ENCODE measurements around the gene DBF4. TPM values are rescaled to one million over a fixed set of nuclear protein-coding genes. Genes with fewer than 3 reads are reported as not detected.

DBF4 gene
- total and polyA plus RNA-seq, 2 of the 13 experiments (the other 11 are each of a cell fraction or from before 2014, with no cell fraction given): 5.0 to 64.4 TPM

DNA sequence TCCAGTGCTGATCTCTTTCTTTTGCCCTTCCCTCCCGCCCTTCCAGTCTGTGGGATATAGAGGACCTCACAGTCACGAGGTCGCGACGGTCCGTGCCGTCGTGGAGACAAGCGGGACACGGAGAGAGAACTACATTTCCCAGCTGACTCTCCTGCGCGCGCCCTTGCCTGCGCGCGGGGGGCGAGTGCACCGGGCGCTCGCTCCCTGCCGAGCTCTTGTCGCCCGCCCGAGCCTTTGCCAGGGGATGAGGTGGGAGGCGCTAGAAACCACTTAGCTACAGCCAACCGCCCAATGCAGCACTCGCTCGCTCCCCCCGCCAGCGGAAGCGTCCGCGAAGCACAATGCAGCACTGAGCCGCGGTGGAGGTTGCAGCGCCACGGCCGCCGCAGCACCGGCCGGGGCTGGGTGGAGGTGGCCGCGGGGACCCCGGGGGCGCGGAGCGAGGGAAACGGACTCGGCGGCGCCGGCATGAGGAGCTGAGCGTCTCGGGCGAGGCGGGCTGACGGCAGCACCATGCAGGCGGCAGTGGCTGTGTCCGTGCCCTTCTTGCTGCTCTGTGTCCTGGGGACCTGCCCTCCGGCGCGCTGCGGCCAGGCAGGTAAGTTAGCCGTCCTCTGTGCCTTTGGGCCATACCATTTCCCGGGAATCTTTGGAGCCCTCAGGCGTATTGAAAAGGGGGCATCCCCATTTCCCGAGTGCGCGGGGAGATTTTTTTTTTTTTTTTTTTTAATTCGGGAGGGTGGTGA, 57.8 kb downstream of the DBF4 start, which contains the start of gene ADAM22 (continued):
- peak; percentile 88 for TF ChIP-seq ZMYM4 (CRISPR knock-in tag; IDR thresholded peaks at IDR 0.05)
- TF ChIP-seq, protein P1, sequence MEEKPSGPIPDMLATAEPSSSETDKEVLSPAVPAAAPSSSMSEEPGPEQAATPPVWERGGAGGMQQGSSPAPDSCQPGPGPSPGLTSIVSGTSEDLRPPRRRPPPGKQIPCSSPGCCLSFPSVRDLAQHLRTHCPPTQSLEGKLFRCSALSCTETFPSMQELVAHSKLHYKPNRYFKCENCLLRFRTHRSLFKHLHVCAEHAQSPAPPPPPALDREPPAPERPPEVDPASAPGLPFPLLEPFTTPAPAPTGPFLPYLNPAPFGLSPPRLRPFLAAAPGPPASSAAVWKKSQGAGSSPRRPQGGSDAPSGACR (CRISPR knock-in tag; IDR thresholded peaks at IDR 0.05): peak; percentile 87; the same call in 1 of the 2 replicates
- TF ChIP-seq, protein P2, sequence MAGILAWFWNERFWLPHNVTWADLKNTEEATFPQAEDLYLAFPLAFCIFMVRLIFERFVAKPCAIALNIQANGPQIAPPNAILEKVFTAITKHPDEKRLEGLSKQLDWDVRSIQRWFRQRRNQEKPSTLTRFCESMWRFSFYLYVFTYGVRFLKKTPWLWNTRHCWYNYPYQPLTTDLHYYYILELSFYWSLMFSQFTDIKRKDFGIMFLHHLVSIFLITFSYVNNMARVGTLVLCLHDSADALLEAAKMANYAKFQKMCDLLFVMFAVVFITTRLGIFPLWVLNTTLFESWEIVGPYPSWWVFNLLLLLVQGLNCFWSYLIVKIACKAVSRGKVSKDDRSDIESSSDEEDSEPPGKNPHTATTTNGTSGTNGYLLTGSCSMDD (CRISPR knock-in tag; IDR thresholded peaks at IDR 0.05): no peak
- TF ChIP-seq SOX5 (CRISPR knock-in tag; IDR thresholded peaks at IDR 0.05; ENCODE audit: borderline replicate concordance): peak; percentile 57; the same call in 1 of the 2 replicates
- peak; percentile 78 for TF ChIP-seq KDM5B (CRISPR knock-in tag; IDR thresholded peaks at IDR 0.05; ENCODE audit: borderline replicate concordance)
- peak; percentile 15; the same call in 1 of the 2 replicates for TF ChIP-seq ZNF431 (CRISPR knock-in tag; IDR thresholded peaks at IDR 0.05; ENCODE audit: borderline replicate concordance, low read depth)
- TF ChIP-seq, protein P3, sequence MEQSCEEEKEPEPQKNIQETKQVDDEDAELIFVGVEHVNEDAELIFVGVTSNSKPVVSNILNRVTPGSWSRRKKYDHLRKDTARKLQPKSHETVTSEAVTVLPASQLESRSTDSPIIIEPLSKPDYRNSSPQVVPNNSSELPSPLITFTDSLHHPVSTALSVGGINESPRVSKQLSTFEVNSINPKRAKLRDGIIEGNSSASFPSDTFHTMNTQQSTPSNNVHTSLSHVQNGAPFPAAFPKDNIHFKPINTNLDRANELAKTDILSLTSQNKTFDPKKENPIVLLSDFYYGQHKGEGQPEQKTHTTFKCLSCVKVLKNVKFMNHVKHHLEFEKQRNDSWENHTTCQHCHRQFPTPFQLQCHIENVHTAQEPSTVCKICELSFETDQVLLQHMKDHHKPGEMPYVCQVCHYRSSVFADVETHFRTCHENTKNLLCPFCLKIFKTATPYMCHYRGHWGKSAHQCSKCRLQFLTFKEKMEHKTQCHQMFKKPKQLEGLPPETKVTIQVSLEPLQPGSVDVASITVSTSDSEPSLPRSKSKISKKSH (CRISPR knock-in tag; IDR thresholded peaks at IDR 0.05; ENCODE audit: borderline replicate concordance): no peak
- 0 out of 2 replicates have a peak, but pooled peaks have one; percentile 62 for TF ChIP-seq ZNF138 (CRISPR knock-in tag; IDR thresholded peaks at IDR 0.05; ENCODE audit: low read depth)
- TF ChIP-seq TEAD3 (CRISPR knock-in tag; optimal IDR thresholded peaks at IDR 0.05; ENCODE audit: borderline replicate concordance): peak; percentile 6
- TF ChIP-seq MAZ (IDR thresholded peaks at IDR 0.05; ENCODE audit: borderline replicate concordance, low read depth, low read length): peak; percentile 91
- peak; percentile 59 for TF ChIP-seq MAZ (CRISPR knock-in tag; IDR thresholded peaks at IDR 0.05; ENCODE audit: low read depth)
- TF ChIP-seq ZBTB38 (CRISPR knock-in tag; IDR thresholded peaks at IDR 0.05): peak; percentile 39; the same call in 1 of the 2 replicates
- peak; percentile 86 for TF ChIP-seq RFXAP (CRISPR knock-in tag; IDR thresholded peaks at IDR 0.05; ENCODE audit: borderline replicate concordance)
- TF ChIP-seq ZNF274 (CRISPR knock-in tag; IDR thresholded peaks at IDR 0.05): peak; percentile 51; the same call in 1 of the 2 replicates
- no peak for TF ChIP-seq ZNF510 (CRISPR knock-in tag; IDR thresholded peaks at IDR 0.05; ENCODE audit: low read depth)
- 0 out of 2 replicates have a peak, but pooled peaks have one; percentile 52 for TF ChIP-seq ZMYM2 (CRISPR knock-in tag; IDR thresholded peaks at IDR 0.05)
- peak; percentile 43; the same call in 1 of the 2 replicates for TF ChIP-seq ZFX (CRISPR knock-in tag; IDR thresholded peaks at IDR 0.05; ENCODE audit: low read depth)
- TF ChIP-seq ZNF746 (CRISPR knock-in tag; IDR thresholded peaks at IDR 0.05): peak; percentile 37; the same call in 1 of the 2 replicates
- TF ChIP-seq PHF8 (CRISPR knock-in tag; IDR thresholded peaks at IDR 0.05): peak; percentile 65
- TF ChIP-seq ZSCAN12 (CRISPR knock-in tag; IDR thresholded peaks at IDR 0.05): 0 out of 2 replicates have a peak, but pooled peaks have one; percentile 64
- no peak for TF ChIP-seq KAT2B (IDR thresholded peaks at IDR 0.05; ENCODE audit: borderline replicate concordance, low read depth, low read length)
- TF ChIP-seq ZNF501 (CRISPR knock-in tag; IDR thresholded peaks at IDR 0.05): peak; percentile 63
- TF ChIP-seq, protein P4, sequence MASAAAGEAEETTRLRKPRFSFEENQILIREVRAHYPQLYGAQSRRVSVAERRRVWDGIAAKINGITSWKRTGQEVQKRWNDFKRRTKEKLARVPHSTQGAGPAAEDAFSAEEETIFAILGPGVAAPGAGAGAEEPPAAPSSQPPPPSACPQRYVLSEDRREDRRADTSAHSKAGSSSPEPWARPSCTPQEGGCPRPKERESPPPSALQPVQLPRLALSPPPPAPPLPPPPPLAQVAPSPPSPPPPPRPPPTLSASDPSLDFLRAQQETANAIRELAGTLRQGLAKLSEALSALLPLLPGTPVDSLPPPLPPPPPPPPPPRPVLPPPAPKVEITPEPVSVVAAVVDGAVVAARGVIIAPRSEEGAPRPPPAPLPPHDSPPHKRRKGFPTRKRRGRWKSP (CRISPR knock-in tag; IDR thresholded peaks at IDR 0.05): peak; percentile 94
- TF ChIP-seq ARNT2 (CRISPR knock-in tag; IDR thresholded peaks at IDR 0.05; ENCODE audit: low read depth): peak; percentile 28; the same call in 1 of the 2 replicates
- TF ChIP-seq IRX3 (CRISPR knock-in tag; IDR thresholded peaks at IDR 0.05; ENCODE audit: borderline replicate concordance, low read depth): peak; percentile 3; the same call in 1 of the 2 replicates
- TF ChIP-seq RAD21 (CRISPR knock-in tag; IDR thresholded peaks at IDR 0.05): peak; percentile 48
